A549 (cell line): ENCODE measurements around the gene DNMT3A. TPM values are rescaled to one million over a fixed set of nuclear protein-coding genes. Genes with fewer than 3 reads are reported as not detected.
A peak's percentile ranks its signal among the peaks of the same experiment; 100 is the strongest.

ENCODE experiments used
- ATAC-seq, 2 experiments: fragments of 200-7000 bp in 1 of 2; fragments of >200 bp in 1 of 2; cut with Nextera tagmentation in 1 of 2; cut with Tn5 transposase in 1 of 2; 3 replicates each; pipeline versions ENCODE4 v1.8.0 to v1.9.1; 2018 to 2020; ENCODE audit warnings: mild to moderate bottlenecking in 1 of 2, moderate library complexity in 1 of 2
- CTCF ChIA-PET: fragments of 300-600 bp; sonication (Branson Sonifier 250); formaldehyde crosslinking; extraction: SDS; loops from one replicate; lab custom pipeline; 2021; ENCODE audit warnings: antibody characterized with exemption, inconsistent platforms; lab: Yijun Ruan, JAX
- POLR2A ChIA-PET: fragments of 350-600 bp; formaldehyde crosslinking; extraction: SDS; loops from one replicate; lab custom pipeline; 2021; ENCODE audit warnings: antibody characterized with exemption, inconsistent platforms; lab: Yijun Ruan, JAX
- DNase-seq, 2 experiments: peaks; one replicate each; pipeline versions ENCODE4 v3.0.0 to v3.0.0-alpha.2; 2011 to 2016; ENCODE audit warnings: low read depth in 1 of 2, low spot score in 1 of 2
- FAIRE-seq: peaks from 2 replicates; lab custom pipeline; 2011; peaks lifted over from hg19 to GRCh38; lab: Jason Lieb, UNC
- H3K27ac ChIP-seq, 2 experiments: fragments of >200 bp; sonication (Bioruptor Twin); formaldehyde crosslinking; 3 replicates each; pipeline ENCODE4 v1.5.1; 2016 to 2017
- H3K4me1 ChIP-seq: fragments of >200 bp; sonication (Bioruptor Twin); formaldehyde crosslinking; 3 replicates; pipeline ENCODE4 v1.6.1; 2016
- H3K4me2 ChIP-seq: fragments of >200 bp; sonication (Bioruptor Twin); formaldehyde crosslinking; 3 replicates; pipeline ENCODE4 v1.6.1; 2016
- H3K4me3 ChIP-seq: fragments of >200 bp; sonication (Bioruptor Twin); formaldehyde crosslinking; 3 replicates; pipeline ENCODE4 v1.5.1; 2016
- H3K9me3 ChIP-seq: fragments of >200 bp; sonication (Bioruptor Twin); formaldehyde crosslinking; 3 replicates; pipeline ENCODE4 v1.6.1; 2016
- BHLHE40 ChIP-seq: IDR thresholded peaks from 2 replicates; pipeline ENCODE4 v1.6.1; 2012; ENCODE audit warnings: low read depth, low read length, inconsistent platforms
- CBX8 ChIP-seq: fragments of 200-600 bp; sonication (generic); IDR thresholded peaks from 2 replicates; pipeline ENCODE4 v1.6.1; 2016
- CEBPB ChIP-seq, 2 experiments: fragments of >200 bp in 1 of 2; sonication (Bioruptor Twin) in 1 of 2; formaldehyde crosslinking in 1 of 2; IDR thresholded peaks; 2 replicates each; pipeline ENCODE4 v1.6.1; 2012 to 2016
- CHD2 ChIP-seq: fragments of 150-350 bp; IDR thresholded peaks from 2 replicates; pipeline ENCODE4 v1.6.1; 2014; ENCODE audit warnings: low read length; ENCODE audit not compliant: partially characterized antibody
- CHD4 ChIP-seq: fragments of 200-600 bp; sonication (generic); IDR thresholded peaks from 2 replicates; pipeline ENCODE4 v1.6.1; 2016; ENCODE audit warnings: antibody characterized with exemption, mild to moderate bottlenecking, borderline replicate concordance
- EHF ChIP-seq: fragments of 250-450 bp; sonication (Bioruptor Pico); IDR thresholded peaks from 2 replicates; pipeline ENCODE4 v1.5.0; 2020; ENCODE audit warnings: mild to moderate bottlenecking
- EHMT2 ChIP-seq: fragments of 200-600 bp; sonication (generic); IDR thresholded peaks from 2 replicates; pipeline ENCODE4 v1.6.1; 2016; ENCODE audit warnings: antibody characterized with exemption, low read depth, mild to moderate bottlenecking, moderate library complexity
- EP300 ChIP-seq, 2 experiments: fragments of >200 bp; sonication (Bioruptor Twin); formaldehyde crosslinking; IDR thresholded peaks; 2 replicates in 1 of 2; 3 replicates in 1 of 2; pipeline ENCODE4 v1.6.1; 2016 to 2017
- ESRRA ChIP-seq: fragments of 150-350 bp; IDR thresholded peaks from 2 replicates; pipeline ENCODE4 v1.6.1; 2014; ENCODE audit warnings: mild to moderate bottlenecking, low read length, borderline replicate concordance
- FOSL2 ChIP-seq, 2 experiments: fragments of 450-650 bp in 1 of 2; fragments of >200 bp in 1 of 2; sonication (Bioruptor Twin) in 1 of 2; formaldehyde crosslinking; IDR thresholded peaks; 2 replicates each; pipeline versions ENCODE4 v1.5.0 to v1.6.1; 2016 to 2020; ENCODE audit warnings: mild to moderate bottlenecking in 1 of 2, moderate library complexity in 1 of 2
- FOXS1 ChIP-seq: fragments of 250-450 bp; sonication (Bioruptor Pico); IDR thresholded peaks from 2 replicates; pipeline ENCODE4 v1.5.0; 2020; ENCODE audit warnings: mild to moderate bottlenecking, moderate library complexity
- HEYL ChIP-seq: fragments of 250-450 bp; sonication (Bioruptor Pico); IDR thresholded peaks from 2 replicates; pipeline ENCODE4 v1.8.0; 2021; ENCODE audit warnings: mild to moderate bottlenecking, moderate library complexity
- HOXA7 ChIP-seq: fragments of 250-450 bp; sonication (Bioruptor Pico); IDR thresholded peaks from 2 replicates; pipeline ENCODE4 v1.5.0; 2020; ENCODE audit warnings: mild to moderate bottlenecking, moderate library complexity
- KDM1A ChIP-seq: fragments of 200-600 bp; sonication (generic); IDR thresholded peaks from 2 replicates; pipeline ENCODE4 v1.6.1; 2016; ENCODE audit warnings: low read depth, mild to moderate bottlenecking
- KDM5A ChIP-seq: fragments of 200-600 bp; sonication (generic); IDR thresholded peaks from 2 replicates; pipeline ENCODE4 v1.6.1; 2016; ENCODE audit warnings: antibody characterized with exemption, mild to moderate bottlenecking
- MYC ChIP-seq: IDR thresholded peaks from 2 replicates; pipeline ENCODE4 v1.6.1; 2012; ENCODE audit warnings: mild to moderate bottlenecking, inconsistent platforms, low read length, improper control_type of control experiment, borderline replicate concordance
- NFE2L2 ChIP-seq: fragments of 150-350 bp; conservative IDR thresholded peaks from 2 replicates; pipeline ENCODE4 v1.6.1; 2014; ENCODE audit warnings: low read length
- PHF8 ChIP-seq: fragments of 200-600 bp; sonication (generic); IDR thresholded peaks from 2 replicates; pipeline ENCODE4 v1.6.1; 2016; ENCODE audit warnings: low read depth, mild to moderate bottlenecking, antibody characterized with exemption, moderate library complexity, borderline replicate concordance
- POLR2AphosphoS2 ChIP-seq: conservative IDR thresholded peaks from 2 replicates; pipeline ENCODE4 v1.6.1; 2012; ENCODE audit warnings: low read length, improper control_type of control experiment, inconsistent platforms
- RAD21 ChIP-seq, 2 experiments: fragments of >200 bp in 1 of 2; sonication (Bioruptor Twin) in 1 of 2; formaldehyde crosslinking in 1 of 2; IDR thresholded peaks in 1 of 2; conservative IDR thresholded peaks in 1 of 2; 2 replicates in 1 of 2; 3 replicates in 1 of 2; pipeline ENCODE4 v1.6.1; 2012 to 2018; ENCODE audit warnings: inconsistent platforms in 1 of 2
- RNF2 ChIP-seq: fragments of 200-600 bp; sonication (generic); IDR thresholded peaks from 2 replicates; pipeline ENCODE4 v1.6.1; 2016; ENCODE audit warnings: low read depth, mild to moderate bottlenecking, antibody characterized with exemption, moderate library complexity, borderline replicate concordance
- SMC3 ChIP-seq: fragments of >200 bp; sonication (Bioruptor Twin); formaldehyde crosslinking; IDR thresholded peaks from 3 replicates; pipeline ENCODE4 v1.6.1; 2018; ENCODE audit warnings: inconsistent platforms
- SREBF2 ChIP-seq: fragments of 450-650 bp; IDR thresholded peaks from 2 replicates; pipeline ENCODE4 v1.6.1; 2014; ENCODE audit warnings: mild to moderate bottlenecking, moderate library complexity
- ZC3H11A ChIP-seq: fragments of 450-650 bp; IDR thresholded peaks from 2 replicates; pipeline ENCODE4 v1.6.1; 2014; ENCODE audit warnings: antibody characterized with exemption, mild to moderate bottlenecking
- ZFP36 ChIP-seq: fragments of 450-650 bp; IDR thresholded peaks from 2 replicates; pipeline ENCODE4 v1.6.1; 2014; ENCODE audit warnings: borderline replicate concordance; ENCODE audit not compliant: partially characterized antibody
- ZSCAN20 ChIP-seq: fragments of 250-450 bp; sonication (Bioruptor Pico); IDR thresholded peaks from 2 replicates; pipeline ENCODE4 v1.8.0; 2022; ENCODE audit warnings: mild to moderate bottlenecking, moderate library complexity
- WGBS: methylation state at CpG from one replicate; pipeline ENCODE4 v1.1.6; 2017; ENCODE audit errors: missing lambda C conversion rate; 5-methylcytosine and 5-hydroxymethylcytosine counted together
- polyA plus RNA-seq, 4 experiments: library from polyadenylated mRNA; depleted of rRNA in 3 of 4; stranded (reverse); fragments of >200 nt; fragmentation: RNase III in 1 of 4; extraction: RNeasy Plus Mini Kit Qiagen cat#74134 plus additional on column Dnase treatment in 1 of 4; gene quantifications; 2 replicates in 3 of 4; 3 replicates in 1 of 4; pipeline ENCODE4 v1.2.3, GENCODE V29; 2011 to 2017
- TF ChIP-seq, protein P1 (sequence below): fragments of >200 bp; sonication (Bioruptor Twin); formaldehyde crosslinking; IDR thresholded peaks from 3 replicates; pipeline ENCODE4 v1.5.1; 2016
- TF ChIP-seq, protein P2 (sequence below): fragments of 250-450 bp; sonication (Bioruptor Pico); IDR thresholded peaks from 2 replicates; pipeline ENCODE4 v1.5.0; 2021; ENCODE audit warnings: mild to moderate bottlenecking, moderate library complexity, borderline replicate concordance
- TF ChIP-seq, protein P3 (sequence below): IDR thresholded peaks from 2 replicates; pipeline ENCODE4 v1.6.1; 2012
- TF ChIP-seq, protein P4 (sequence below): fragments of 150-350 bp; IDR thresholded peaks from 2 replicates; pipeline ENCODE4 v1.6.1; 2014; ENCODE audit warnings: low read depth, mild to moderate bottlenecking, low read length

The DNMT3A gene
- polyA plus RNA-seq, 2 of the 4 experiments (the other 2 are of a cell fraction): 4.4 to 11.9 TPM

GRCh38 chr2:25309402-25309801 is 32.3 kb downstream of the DNMT3A start:
- CTCF ChIA-PET: interaction anchor here (0.6 to 4.6 kb wide), 39 partner anchors 8 to 542 kb away, joined by 3 to 22 read pairs (median 4); no protein-coding TSS in a partner anchor
- TF ChIP-seq MYC: no peak
- no peak for TF ChIP-seq POLR2AphosphoS2
- no peak for TF ChIP-seq HOXA7
- TF ChIP-seq ESRRA: no peak
- TF ChIP-seq, protein P1, sequence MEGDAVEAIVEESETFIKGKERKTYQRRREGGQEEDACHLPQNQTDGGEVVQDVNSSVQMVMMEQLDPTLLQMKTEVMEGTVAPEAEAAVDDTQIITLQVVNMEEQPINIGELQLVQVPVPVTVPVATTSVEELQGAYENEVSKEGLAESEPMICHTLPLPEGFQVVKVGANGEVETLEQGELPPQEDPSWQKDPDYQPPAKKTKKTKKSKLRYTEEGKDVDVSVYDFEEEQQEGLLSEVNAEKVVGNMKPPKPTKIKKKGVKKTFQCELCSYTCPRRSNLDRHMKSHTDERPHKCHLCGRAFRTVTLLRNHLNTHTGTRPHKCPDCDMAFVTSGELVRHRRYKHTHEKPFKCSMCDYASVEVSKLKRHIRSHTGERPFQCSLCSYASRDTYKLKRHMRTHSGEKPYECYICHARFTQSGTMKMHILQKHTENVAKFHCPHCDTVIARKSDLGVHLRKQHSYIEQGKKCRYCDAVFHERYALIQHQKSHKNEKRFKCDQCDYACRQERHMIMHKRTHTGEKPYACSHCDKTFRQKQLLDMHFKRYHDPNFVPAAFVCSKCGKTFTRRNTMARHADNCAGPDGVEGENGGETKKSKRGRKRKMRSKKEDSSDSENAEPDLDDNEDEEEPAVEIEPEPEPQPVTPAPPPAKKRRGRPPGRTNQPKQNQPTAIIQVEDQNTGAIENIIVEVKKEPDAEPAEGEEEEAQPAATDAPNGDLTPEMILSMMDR: peak; percentile 65
- peak; percentile 55 for TF ChIP-seq SMC3
- TF ChIP-seq RAD21 (conservative IDR thresholded peaks at IDR 0.05 in 1 of 2, IDR thresholded peaks at IDR 0.05 in 1 of 2): peak; percentile 56 to 69
- no peak for TF ChIP-seq ZSCAN20
- no peak for TF ChIP-seq CHD2
- no peak for TF ChIP-seq CEBPB (IDR thresholded peaks at IDR 0.05)
- TF ChIP-seq CBX8: no peak
- no peak for TF ChIP-seq HEYL (CRISPR knock-in tag)
- no peak for TF ChIP-seq SREBF2
- TF ChIP-seq FOXS1 (CRISPR knock-in tag): no peak
- TF ChIP-seq, protein P2, sequence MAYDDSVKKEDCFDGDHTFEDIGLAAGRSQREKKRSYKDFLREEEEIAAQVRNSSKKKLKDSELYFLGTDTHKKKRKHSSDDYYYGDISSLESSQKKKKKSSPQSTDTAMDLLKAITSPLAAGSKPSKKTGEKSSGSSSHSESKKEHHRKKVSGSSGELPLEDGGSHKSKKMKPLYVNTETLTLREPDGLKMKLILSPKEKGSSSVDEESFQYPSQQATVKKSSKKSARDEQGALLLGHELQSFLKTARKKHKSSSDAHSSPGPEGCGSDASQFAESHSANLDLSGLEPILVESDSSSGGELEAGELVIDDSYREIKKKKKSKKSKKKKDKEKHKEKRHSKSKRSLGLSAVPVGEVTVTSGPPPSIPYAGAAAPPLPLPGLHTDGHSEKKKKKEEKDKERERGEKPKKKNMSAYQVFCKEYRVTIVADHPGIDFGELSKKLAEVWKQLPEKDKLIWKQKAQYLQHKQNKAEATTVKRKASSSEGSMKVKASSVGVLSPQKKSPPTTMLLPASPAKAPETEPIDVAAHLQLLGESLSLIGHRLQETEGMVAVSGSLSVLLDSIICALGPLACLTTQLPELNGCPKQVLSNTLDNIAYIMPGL (CRISPR knock-in tag): no peak
- no peak for TF ChIP-seq EHF (CRISPR knock-in tag)
- no peak for TF ChIP-seq CHD4
- TF ChIP-seq BHLHE40: no peak
- TF ChIP-seq EHMT2: no peak
- TF ChIP-seq, protein P3, sequence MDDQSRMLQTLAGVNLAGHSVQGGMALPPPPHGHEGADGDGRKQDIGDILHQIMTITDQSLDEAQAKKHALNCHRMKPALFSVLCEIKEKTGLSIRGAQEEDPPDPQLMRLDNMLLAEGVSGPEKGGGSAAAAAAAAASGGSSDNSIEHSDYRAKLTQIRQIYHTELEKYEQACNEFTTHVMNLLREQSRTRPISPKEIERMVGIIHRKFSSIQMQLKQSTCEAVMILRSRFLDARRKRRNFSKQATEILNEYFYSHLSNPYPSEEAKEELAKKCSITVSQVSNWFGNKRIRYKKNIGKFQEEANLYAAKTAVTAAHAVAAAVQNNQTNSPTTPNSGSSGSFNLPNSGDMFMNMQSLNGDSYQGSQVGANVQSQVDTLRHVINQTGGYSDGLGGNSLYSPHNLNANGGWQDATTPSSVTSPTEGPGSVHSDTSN: no peak
- no peak for TF ChIP-seq RNF2
- peak; percentile 90 for TF ChIP-seq ZFP36
- no peak for TF ChIP-seq KDM1A
- no peak for TF ChIP-seq PHF8
- no peak for TF ChIP-seq ZC3H11A
- no peak for TF ChIP-seq KDM5A
- no peak for TF ChIP-seq FOSL2 (IDR thresholded peaks at IDR 0.05)
- TF ChIP-seq FOSL2 (CRISPR knock-in tag; IDR thresholded peaks at IDR 0.05): no peak
- TF ChIP-seq, protein P4, sequence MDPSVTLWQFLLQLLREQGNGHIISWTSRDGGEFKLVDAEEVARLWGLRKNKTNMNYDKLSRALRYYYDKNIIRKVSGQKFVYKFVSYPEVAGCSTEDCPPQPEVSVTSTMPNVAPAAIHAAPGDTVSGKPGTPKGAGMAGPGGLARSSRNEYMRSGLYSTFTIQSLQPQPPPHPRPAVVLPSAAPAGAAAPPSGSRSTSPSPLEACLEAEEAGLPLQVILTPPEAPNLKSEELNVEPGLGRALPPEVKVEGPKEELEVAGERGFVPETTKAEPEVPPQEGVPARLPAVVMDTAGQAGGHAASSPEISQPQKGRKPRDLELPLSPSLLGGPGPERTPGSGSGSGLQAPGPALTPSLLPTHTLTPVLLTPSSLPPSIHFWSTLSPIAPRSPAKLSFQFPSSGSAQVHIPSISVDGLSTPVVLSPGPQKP: no peak
- TF ChIP-seq EP300 (IDR thresholded peaks at IDR 0.05): no peak
- no peak for TF ChIP-seq NFE2L2
- TF ChIP-seq, all 56 proteins: peak for 4
- no peaks in the 10 kb centered on the region for H3K9me3 ChIP-seq
- POLR2A ChIA-PET: no interaction called here
- peak; percentile 65 to 88; a peak in 5 of 6 replicates for ATAC-seq
- FAIRE-seq: peak; percentile 13
- no peaks in the 10 kb centered on the region for H3K4me1 ChIP-seq
- no peak overlapping the region for H3K4me2 ChIP-seq
- DNase-seq: peak; percentile 73 to 78
- no peak overlapping the region for H3K4me3 ChIP-seq
- WGBS: 61% methylated on average over 10 of the region's 10 CpGs
- no peak overlapping the region for H3K27ac ChIP-seq
